ENCODE measurements around the gene GNB4. TPM values are rescaled to one million over a fixed set of nuclear protein-coding genes. Genes with fewer than 3 reads are reported as not detected.

GNB4 gene
- total and polyA plus RNA-seq, 2 of the 8 experiments (the other 6 are each of a cell fraction or from before 2014, with no cell fraction given), result 13.4 to 29.2 TPM

GRCh38 chr3:179347345-179348194 lies 103.7 kb downstream of the GNB4 start, which contains the start of gene MFN1 (continued):
- TF ChIP-seq MAX (IDR thresholded peaks at IDR 0.05) (peak; percentile 40), POLR2AphosphoS5 (IDR thresholded peaks at IDR 0.05; ENCODE audit: low read depth, low read length) (peak; percentile 81), POLR2A (IDR thresholded peaks at IDR 0.05; ENCODE audit: control extremely low read depth in 1 of 2, low read depth in 2 of 2, low read length in 2 of 2) (peak; percentile 75 to 78), ATF2 (IDR thresholded peaks at IDR 0.05; ENCODE audit: low read length) (0 out of 2 replicates have a peak, but pooled peaks have one; percentile 50), RBBP5 (IDR thresholded peaks at IDR 0.05; ENCODE audit: borderline replicate concordance, low read depth, low read length) (peak; percentile 86), CHD2 (IDR thresholded peaks at IDR 0.05; ENCODE audit: low read length) (0 out of 2 replicates have a peak, but pooled peaks have one; percentile 26), SUZ12 (IDR thresholded peaks at IDR 0.05; ENCODE audit: low read length) (no peak), HDAC2 (IDR thresholded peaks at IDR 0.05; ENCODE audit: borderline replicate concordance in 1 of 2, low read depth in 2 of 2, low read length in 2 of 2) (no peak), TBP (IDR thresholded peaks at IDR 0.05; ENCODE audit: low read depth, low read length) (peak; percentile 83), GABPA (IDR thresholded peaks at IDR 0.05; ENCODE audit: borderline replicate concordance, insufficient read depth, low read length) (peak; percentile 91), KDM4A (IDR thresholded peaks at IDR 0.05; ENCODE audit: low read depth, low read length, severe bottlenecking) (peak; percentile 83), PHF8 (conservative IDR thresholded peaks at IDR 0.05; ENCODE audit: low read depth, low read length) (peak; percentile 47; the same call in 1 of the 2 replicates), TAF1 (IDR thresholded peaks at IDR 0.05; ENCODE audit: low read depth, low read length) (peak; percentile 86), USF2 (IDR thresholded peaks at IDR 0.05; ENCODE audit: low read length) (no peak), CREB1 (IDR thresholded peaks at IDR 0.05) (peak; percentile 71)

Data from H1 (cell line).